ENCODE results near the gene PROK2.
A peak's percentile ranks its signal among the peaks of the same experiment; 100 is the strongest.

PROK2 gene

GRCh38 chr3:71784914-71785531 is at the start of gene PROK2:
TSS of gene PROK2 (minus strand) at chr3:71785148. CDS start at chr3:71785052, 96 bp downstream.
- peak in 1 of 2 experiments; percentile 16 for DNase-seq

- no peak for DNase-seq
Measured at GRCh38 chr3:71831599-71831998, 46.7 kb upstream of the PROK2 start.

GRCh38 chr3:71825551-71826283 is 40.8 kb upstream of the PROK2 start:
- DNase-seq = no peak

GRCh38 chr3:71821116-71821515 is 36.2 kb upstream of the PROK2 start:
- no peak for DNase-seq

GRCh38 chr3:71817262-71817661 is 32.3 kb upstream of the PROK2 start:
- no peak for DNase-seq

- DNase-seq = no peak
Measured at GRCh38 chr3:71816767-71817156, 31.8 kb upstream of the PROK2 start.

- DNase-seq = no peak
Measured at GRCh38 chr3:71815340-71816067, 30.6 kb upstream of the PROK2 start.

- no peak for DNase-seq
Measured at GRCh38 chr3:71813704-71814103, 28.8 kb upstream of the PROK2 start.

GRCh38 chr3:71813073-71813472 is 28.1 kb upstream of the PROK2 start:
- DNase-seq = no peak

- no peak for DNase-seq
Measured at GRCh38 chr3:71810056-71810455, 25.1 kb upstream of the PROK2 start.

- no peak for DNase-seq
Measured at GRCh38 chr3:71809321-71810026, 24.5 kb upstream of the PROK2 start.

GRCh38 chr3:71806736-71807135 is 21.8 kb upstream of the PROK2 start:
- no peak for DNase-seq

GRCh38 chr3:71805691-71806090 is 20.7 kb upstream of the PROK2 start:
- no peak for DNase-seq

- DNase-seq = no peak
Measured at GRCh38 chr3:71805199-71805598, 20.3 kb upstream of the PROK2 start.

GRCh38 chr3:71803248-71803647 is 18.3 kb upstream of the PROK2 start:
- DNase-seq = no peak

GRCh38 chr3:71801986-71802385 is 17.0 kb upstream of the PROK2 start:
- DNase-seq = no peak

GRCh38 chr3:71800023-71800422 is 15.1 kb upstream of the PROK2 start:
- DNase-seq = no peak

GRCh38 chr3:71797455-71797854 is 12.5 kb upstream of the PROK2 start:
- no peak for DNase-seq

- DNase-seq = no peak
Measured at GRCh38 chr3:71796290-71796689, 11.3 kb upstream of the PROK2 start.

GRCh38 chr3:71791634-71792033 is 6.7 kb upstream of the PROK2 start:
- no peak for DNase-seq

GRCh38 chr3:71789922-71790321 is 5.0 kb upstream of the PROK2 start:
- DNase-seq = no peak

GRCh38 chr3:71787851-71788405 is 3.0 kb upstream of the PROK2 start:
- no peak for DNase-seq

GRCh38 chr3:71786551-71786950 is 1.6 kb upstream of the PROK2 start:
- DNase-seq = no peak
